Measurements from ENCODE around the gene EDAR. TPM values are rescaled to one million over a fixed set of nuclear protein-coding genes. Genes with fewer than 3 reads are reported as not detected.

EDAR gene
- total and polyA plus RNA-seq, 9 of the 15 experiments (the other 6 are each of a cell fraction or from before 2014, with no cell fraction given) = 0.01 TPM; not detected in 8

DNA sequence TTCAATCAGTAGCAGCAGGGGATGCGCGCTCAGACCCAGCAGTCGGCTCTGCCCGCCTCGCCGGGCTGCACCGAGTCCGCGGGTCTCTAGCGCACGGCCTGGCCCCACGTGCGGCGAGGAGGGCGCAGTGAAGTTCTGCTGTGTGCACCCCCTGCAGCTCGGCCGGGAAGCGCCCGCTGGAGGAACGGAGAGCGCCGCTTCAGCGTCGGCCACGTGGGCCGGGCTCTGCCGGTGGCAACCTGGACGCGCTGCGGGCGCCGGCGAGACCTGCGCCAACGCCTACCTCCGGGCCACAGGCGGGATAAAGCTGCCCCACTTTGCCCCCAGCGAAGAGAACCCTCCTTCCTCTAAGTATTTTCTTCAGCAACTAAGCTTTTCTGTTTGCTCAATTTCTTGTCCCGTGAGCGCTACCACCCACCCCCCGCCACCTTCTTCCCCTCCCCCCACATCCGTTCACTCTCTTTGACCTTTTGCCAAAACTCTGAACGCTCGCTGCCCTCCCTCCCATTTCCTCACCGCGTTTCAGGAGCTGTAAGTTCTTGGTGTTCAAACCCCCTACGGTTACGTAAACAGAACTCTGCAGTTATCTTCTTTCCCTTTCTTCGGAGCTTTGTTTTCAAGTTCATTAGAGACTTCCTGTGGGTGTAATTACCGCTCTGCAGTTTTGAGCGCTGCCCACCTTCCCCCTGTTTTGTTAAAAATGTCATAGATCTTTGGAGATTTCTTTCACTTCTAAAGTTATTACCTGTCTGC is 42.6 kb upstream of the EDAR start (continued):
- TF ChIP-seq, protein P1, sequence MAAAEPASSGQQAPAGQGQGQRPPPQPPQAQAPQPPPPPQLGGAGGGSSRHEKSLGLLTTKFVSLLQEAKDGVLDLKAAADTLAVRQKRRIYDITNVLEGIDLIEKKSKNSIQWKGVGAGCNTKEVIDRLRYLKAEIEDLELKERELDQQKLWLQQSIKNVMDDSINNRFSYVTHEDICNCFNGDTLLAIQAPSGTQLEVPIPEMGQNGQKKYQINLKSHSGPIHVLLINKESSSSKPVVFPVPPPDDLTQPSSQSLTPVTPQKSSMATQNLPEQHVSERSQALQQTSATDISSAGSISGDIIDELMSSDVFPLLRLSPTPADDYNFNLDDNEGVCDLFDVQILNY (CRISPR knock-in tag; IDR thresholded peaks at IDR 0.05) = no peak
- TF ChIP-seq, protein P2, sequence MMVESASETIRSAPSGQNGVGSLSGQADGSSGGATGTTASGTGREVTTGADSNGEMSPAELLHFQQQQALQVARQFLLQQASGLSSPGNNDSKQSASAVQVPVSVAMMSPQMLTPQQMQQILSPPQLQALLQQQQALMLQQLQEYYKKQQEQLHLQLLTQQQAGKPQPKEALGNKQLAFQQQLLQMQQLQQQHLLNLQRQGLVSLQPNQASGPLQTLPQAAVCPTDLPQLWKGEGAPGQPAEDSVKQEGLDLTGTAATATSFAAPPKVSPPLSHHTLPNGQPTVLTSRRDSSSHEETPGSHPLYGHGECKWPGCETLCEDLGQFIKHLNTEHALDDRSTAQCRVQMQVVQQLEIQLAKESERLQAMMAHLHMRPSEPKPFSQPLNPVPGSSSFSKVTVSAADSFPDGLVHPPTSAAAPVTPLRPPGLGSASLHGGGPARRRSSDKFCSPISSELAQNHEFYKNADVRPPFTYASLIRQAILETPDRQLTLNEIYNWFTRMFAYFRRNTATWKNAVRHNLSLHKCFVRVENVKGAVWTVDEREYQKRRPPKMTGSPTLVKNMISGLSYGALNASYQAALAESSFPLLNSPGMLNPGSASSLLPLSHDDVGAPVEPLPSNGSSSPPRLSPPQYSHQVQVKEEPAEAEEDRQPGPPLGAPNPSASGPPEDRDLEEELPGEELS (CRISPR knock-in tag; IDR thresholded peaks at IDR 0.05; ENCODE audit: borderline replicate concordance) = no peak
- TF ChIP-seq TCF7L2 (IDR thresholded peaks at IDR 0.05; ENCODE audit: low read depth, low read length) (no peak), ZNF707 (CRISPR knock-in tag; conservative IDR thresholded peaks at IDR 0.05) (no peak), POLR3G (IDR thresholded peaks at IDR 0.05; ENCODE audit: extremely low read depth, insufficient read length, insufficient replicate concordance) (no peak), PHTF2 (CRISPR knock-in tag; IDR thresholded peaks at IDR 0.05) (no peak), CSDE1 (IDR thresholded peaks at IDR 0.05) (no peak), POU5F1 (IDR thresholded peaks at IDR 0.05; ENCODE audit: borderline replicate concordance, low read depth, low read length, partially characterized antibody) (no peak), SREBF2 (CRISPR knock-in tag; IDR thresholded peaks at IDR 0.05) (no peak), ZNF584 (CRISPR knock-in tag; IDR thresholded peaks at IDR 0.05; ENCODE audit: low read depth) (no peak), CCNT2 (IDR thresholded peaks at IDR 0.05; ENCODE audit: borderline replicate concordance, extremely low read depth, insufficient read length, low read depth, low read length) (peak; percentile 48), EP300 (IDR thresholded peaks at IDR 0.05; ENCODE audit: low read length) (no peak), NBN (IDR thresholded peaks at IDR 0.05; ENCODE audit: low read depth) (no peak), ESRRA (IDR thresholded peaks at IDR 0.05; ENCODE audit: borderline replicate concordance, low read depth) (no peak), EWSR1 (IDR thresholded peaks at IDR 0.05; ENCODE audit: borderline replicate concordance, low read depth, partially characterized antibody) (no peak)
- TF ChIP-seq, protein P3, sequence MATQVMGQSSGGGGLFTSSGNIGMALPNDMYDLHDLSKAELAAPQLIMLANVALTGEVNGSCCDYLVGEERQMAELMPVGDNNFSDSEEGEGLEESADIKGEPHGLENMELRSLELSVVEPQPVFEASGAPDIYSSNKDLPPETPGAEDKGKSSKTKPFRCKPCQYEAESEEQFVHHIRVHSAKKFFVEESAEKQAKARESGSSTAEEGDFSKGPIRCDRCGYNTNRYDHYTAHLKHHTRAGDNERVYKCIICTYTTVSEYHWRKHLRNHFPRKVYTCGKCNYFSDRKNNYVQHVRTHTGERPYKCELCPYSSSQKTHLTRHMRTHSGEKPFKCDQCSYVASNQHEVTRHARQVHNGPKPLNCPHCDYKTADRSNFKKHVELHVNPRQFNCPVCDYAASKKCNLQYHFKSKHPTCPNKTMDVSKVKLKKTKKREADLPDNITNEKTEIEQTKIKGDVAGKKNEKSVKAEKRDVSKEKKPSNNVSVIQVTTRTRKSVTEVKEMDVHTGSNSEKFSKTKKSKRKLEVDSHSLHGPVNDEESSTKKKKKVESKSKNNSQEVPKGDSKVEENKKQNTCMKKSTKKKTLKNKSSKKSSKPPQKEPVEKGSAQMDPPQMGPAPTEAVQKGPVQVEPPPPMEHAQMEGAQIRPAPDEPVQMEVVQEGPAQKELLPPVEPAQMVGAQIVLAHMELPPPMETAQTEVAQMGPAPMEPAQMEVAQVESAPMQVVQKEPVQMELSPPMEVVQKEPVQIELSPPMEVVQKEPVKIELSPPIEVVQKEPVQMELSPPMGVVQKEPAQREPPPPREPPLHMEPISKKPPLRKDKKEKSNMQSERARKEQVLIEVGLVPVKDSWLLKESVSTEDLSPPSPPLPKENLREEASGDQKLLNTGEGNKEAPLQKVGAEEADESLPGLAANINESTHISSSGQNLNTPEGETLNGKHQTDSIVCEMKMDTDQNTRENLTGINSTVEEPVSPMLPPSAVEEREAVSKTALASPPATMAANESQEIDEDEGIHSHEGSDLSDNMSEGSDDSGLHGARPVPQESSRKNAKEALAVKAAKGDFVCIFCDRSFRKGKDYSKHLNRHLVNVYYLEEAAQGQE (IDR thresholded peaks at IDR 0.05; ENCODE audit: borderline replicate concordance) = no peak
- TF ChIP-seq, protein P3 (CRISPR knock-in tag; IDR thresholded peaks at IDR 0.05; ENCODE audit: low read depth) = no peak

Measured in K562 (cell line).